HG03139 (cell line): ENCODE results near the gene GALNT6.
A peak's percentile ranks its signal among the peaks of the same experiment; 100 is the strongest.

ENCODE experiments used
- ATAC-seq: cut with Tn5 transposase; IDR thresholded peaks from one replicate; pipeline ENCODE4 v1.9.1; 2021; ENCODE audit not compliant: unreplicated experiment

Gene GALNT6

GRCh38 chr12:51391283-51392123 is at the start of gene GALNT6:
TSS of gene GALNT6 (minus strand) at chr12:51391406. CDS start at chr12:51379781, 11,625 bp downstream.
- ATAC-seq = peak; percentile 32

GRCh38 chr12:51439330-51439729 is 48.1 kb upstream of the GALNT6 start:
- ATAC-seq = no peak

- no peak for ATAC-seq
These were observed 46.2 kb upstream of the GALNT6 start for GRCh38 chr12:51437431-51437830.

GRCh38 chr12:51434305-51434704 is 43.1 kb upstream of the GALNT6 start:
- no peak for ATAC-seq

- no peak for ATAC-seq
These were observed 41.7 kb upstream of the GALNT6 start for GRCh38 chr12:51432921-51433320.

GRCh38 chr12:51430196-51430895 is 39.1 kb upstream of the GALNT6 start:
- ATAC-seq = no peak

- ATAC-seq = no peak
These were observed 38.5 kb upstream of the GALNT6 start for GRCh38 chr12:51429700-51430099.

- ATAC-seq = no peak
These were observed 37.0 kb upstream of the GALNT6 start for GRCh38 chr12:51428256-51428655.

GRCh38 chr12:51424662-51425539 is 33.7 kb upstream of the GALNT6 start, which contains the start of gene SLC4A8:
TSS of gene SLC4A8 (plus strand) at chr12:51424831. CDS start at chr12:51424988, 157 bp downstream.
- peak; percentile 69 for ATAC-seq

- ATAC-seq = no peak
These were observed 33.0 kb upstream of the GALNT6 start for GRCh38 chr12:51424094-51424661.

- ATAC-seq = no peak
These were observed 30.2 kb upstream of the GALNT6 start for GRCh38 chr12:51421266-51421884.

GRCh38 chr12:51419425-51420193 is 28.4 kb upstream of the GALNT6 start:
- ATAC-seq = no peak

- no peak for ATAC-seq
These were observed 26.6 kb upstream of the GALNT6 start for GRCh38 chr12:51417826-51418225.

- ATAC-seq = no peak
These were observed 24.7 kb upstream of the GALNT6 start for GRCh38 chr12:51415931-51416330.

GRCh38 chr12:51413791-51414190 is 22.6 kb upstream of the GALNT6 start:
- ATAC-seq = no peak

GRCh38 chr12:51413149-51413548 is 21.9 kb upstream of the GALNT6 start:
- no peak for ATAC-seq

GRCh38 chr12:51409846-51410245 is 18.6 kb upstream of the GALNT6 start:
- ATAC-seq = no peak

- no peak for ATAC-seq
These were observed 16.4 kb upstream of the GALNT6 start for GRCh38 chr12:51407604-51408003.

- no peak for ATAC-seq
These were observed 15.7 kb upstream of the GALNT6 start for GRCh38 chr12:51406859-51407258.

GRCh38 chr12:51406290-51406689 is 15.1 kb upstream of the GALNT6 start:
- ATAC-seq = no peak
